ENCODE results near the gene CPLX1. TPM values are rescaled to one million over a fixed set of nuclear protein-coding genes. Genes with fewer than 3 reads are reported as not detected.
A peak's percentile ranks its signal among the peaks of the same experiment; 100 is the strongest.

The CPLX1 gene
- total RNA-seq, 4 donors from 2014 or later = 0.35 to 0.67 TPM; not detected in 2

DNA sequence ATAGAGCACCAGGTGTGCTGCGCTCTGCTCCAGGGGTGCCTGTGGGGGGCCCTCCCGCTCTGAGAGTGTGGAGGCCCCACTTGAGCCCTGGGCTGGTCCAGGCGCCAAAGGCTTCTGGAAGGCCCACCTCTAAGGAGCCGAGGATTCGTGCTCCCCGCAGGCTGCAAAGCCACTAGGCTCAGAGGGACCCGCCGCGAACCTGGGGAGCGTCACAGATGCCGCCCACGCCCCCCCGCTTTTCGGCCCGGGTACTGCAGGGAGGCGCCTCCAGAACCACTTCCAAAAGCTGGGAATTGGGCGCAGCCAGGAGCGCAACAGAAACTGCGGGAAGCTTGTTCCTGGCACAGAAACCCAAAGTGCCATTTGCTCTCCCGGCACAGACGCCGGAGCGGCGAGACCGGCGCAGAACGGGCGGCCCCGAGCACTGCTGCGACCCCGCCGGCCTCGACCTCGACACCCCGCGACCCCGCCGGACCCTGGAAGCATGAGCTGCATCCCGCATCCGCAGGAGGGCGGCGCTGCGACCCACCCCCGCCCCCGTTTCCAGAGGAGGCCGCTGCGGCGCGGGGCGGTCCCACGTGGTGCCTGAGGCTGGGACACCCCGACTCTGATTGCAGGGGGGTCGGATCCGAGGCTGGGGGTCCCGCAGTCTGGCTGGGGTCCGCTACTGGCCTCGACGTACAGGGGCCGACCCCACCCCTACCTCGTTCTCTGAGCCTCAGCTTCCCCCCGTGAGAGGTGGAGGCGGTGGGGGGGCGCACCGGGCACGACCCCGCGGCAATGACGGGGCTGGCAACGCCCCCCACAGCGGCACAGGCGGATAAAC lies 30.8 kb downstream of the CPLX1 start:
- H3K27ac ChIP-seq = no peak overlapping the region
- peaks cover 0 to 3% (median 0%) of the 10 kb centered on the region in 4 donors for H3K9me3 ChIP-seq
- TF ChIP-seq, protein P1, sequence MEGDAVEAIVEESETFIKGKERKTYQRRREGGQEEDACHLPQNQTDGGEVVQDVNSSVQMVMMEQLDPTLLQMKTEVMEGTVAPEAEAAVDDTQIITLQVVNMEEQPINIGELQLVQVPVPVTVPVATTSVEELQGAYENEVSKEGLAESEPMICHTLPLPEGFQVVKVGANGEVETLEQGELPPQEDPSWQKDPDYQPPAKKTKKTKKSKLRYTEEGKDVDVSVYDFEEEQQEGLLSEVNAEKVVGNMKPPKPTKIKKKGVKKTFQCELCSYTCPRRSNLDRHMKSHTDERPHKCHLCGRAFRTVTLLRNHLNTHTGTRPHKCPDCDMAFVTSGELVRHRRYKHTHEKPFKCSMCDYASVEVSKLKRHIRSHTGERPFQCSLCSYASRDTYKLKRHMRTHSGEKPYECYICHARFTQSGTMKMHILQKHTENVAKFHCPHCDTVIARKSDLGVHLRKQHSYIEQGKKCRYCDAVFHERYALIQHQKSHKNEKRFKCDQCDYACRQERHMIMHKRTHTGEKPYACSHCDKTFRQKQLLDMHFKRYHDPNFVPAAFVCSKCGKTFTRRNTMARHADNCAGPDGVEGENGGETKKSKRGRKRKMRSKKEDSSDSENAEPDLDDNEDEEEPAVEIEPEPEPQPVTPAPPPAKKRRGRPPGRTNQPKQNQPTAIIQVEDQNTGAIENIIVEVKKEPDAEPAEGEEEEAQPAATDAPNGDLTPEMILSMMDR (IDR thresholded peaks at IDR 0.05) = no peak
- no peak for TF ChIP-seq POLR2A (IDR thresholded peaks at IDR 0.05)
- peak overlapping the region in 3 of 4 donors; percentile 34 to 39 (median 37) for H3K4me3 ChIP-seq
- peaks cover 0 to 31% (median 23%) of the 10 kb centered on the region in 4 donors for H3K4me1 ChIP-seq
- no peaks in the 10 kb centered on the region for H3K36me3 ChIP-seq
- H3K27me3 ChIP-seq = peaks cover 0 to 30% of the 10 kb centered on the region in 2 donors
- no peak for DNase-seq

DNA sequence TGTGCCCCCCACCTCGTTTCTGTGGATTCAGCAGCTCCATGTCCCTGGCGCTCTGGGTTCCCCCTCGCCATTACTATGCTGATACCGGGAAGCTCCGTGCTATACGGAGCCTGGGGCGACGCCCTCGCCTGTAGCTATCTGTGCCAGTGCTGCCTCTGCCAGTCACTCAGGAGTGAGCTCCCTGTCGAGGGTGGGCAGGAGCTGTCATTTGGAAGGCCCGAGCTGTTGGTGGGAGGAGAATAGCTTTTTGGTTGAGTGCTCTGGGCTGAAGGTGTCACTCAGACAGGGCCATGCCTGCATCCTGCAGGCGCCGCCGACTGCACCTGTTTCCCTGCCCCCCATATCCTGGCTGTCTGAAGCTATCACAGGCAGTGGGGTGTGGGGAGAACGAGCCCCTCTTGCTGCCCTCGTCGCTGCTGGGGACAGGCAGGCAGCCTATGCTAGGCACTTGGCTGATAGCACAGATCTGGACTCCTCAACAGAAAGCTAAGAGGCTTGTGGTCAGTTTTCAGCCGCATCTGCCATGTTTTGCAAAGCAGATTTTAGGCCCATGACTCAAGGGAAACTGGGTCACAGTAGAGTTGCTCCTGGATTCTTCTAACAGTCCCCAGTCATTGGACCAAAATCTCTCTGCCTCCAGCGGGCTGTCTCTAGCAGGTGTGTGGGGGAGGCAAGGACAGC lies 31.8 kb downstream of the CPLX1 start:
- TF ChIP-seq POLR2A (IDR thresholded peaks at IDR 0.05) = no peak
- peak in 1 of 3 donors; percentile 34 for DNase-seq
- H3K4me3 ChIP-seq = peak overlapping the region in 1 of 4 donors; percentile 6
- H3K27me3 ChIP-seq = peaks cover 0 to 30% of the 10 kb centered on the region in 2 donors
- H3K9me3 ChIP-seq = peaks cover 0 to 3% (median 0%) of the 10 kb centered on the region in 4 donors
- no peaks in the 10 kb centered on the region for H3K36me3 ChIP-seq
- no peak overlapping the region for H3K27ac ChIP-seq
- peaks cover 0 to 36% (median 25%) of the 10 kb centered on the region in 4 donors for H3K4me1 ChIP-seq

DNA sequence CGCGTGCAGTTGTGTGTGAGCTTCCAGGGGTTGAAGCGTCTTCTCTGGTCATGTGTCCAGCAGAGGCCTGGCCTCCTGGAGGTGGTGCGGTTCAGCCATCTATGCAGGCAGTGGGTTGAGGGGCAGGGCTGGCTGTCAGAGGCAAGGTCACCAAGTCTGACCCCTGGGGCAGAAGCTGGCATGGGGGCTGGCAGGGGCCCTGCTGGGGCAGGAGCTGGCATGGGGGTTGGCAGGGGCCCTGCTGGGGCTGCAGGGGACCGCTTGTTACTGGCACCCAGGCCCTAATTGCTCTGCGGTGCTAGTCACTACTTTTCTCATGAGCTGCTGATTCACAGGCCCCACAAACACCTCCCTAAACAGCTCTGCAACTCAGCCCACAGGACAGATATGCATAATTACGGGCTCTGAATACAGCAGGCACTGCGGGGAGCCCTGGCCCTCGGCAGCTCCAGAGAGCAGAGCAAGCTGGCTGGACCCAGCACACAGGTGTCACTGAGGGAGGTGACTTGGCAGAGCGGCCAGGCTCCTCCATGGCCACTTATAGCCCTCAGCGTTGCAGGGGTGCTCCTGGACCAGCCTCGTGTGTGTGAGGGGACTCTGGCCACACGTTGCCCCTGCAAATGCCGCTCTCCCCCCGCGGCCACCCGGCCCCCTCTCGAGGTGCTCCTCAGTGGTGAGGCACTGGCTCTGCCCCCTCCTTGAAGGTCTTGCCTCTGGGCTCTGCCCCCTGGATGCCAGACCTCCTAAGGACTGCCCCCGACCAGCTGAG lies 32.7 kb downstream of the CPLX1 start:
- no peak for TF ChIP-seq POLR2A (IDR thresholded peaks at IDR 0.05)
- TF ChIP-seq, protein P1 (IDR thresholded peaks at IDR 0.05) = no peak
- Histone ChIP-seq H3K27ac (no peak overlapping the region), H3K9me3 (peaks cover 0 to 3% (median 0%) of the 10 kb centered on the region in 4 donors), H3K27me3 (peaks cover 0 to 30% of the 10 kb centered on the region in 2 donors), H3K36me3 (no peaks in the 10 kb centered on the region), H3K4me3 (no peak overlapping the region), H3K4me1 (peaks cover 0 to 36% (median 25%) of the 10 kb centered on the region in 4 donors)
- DNase-seq = no peak

DNA sequence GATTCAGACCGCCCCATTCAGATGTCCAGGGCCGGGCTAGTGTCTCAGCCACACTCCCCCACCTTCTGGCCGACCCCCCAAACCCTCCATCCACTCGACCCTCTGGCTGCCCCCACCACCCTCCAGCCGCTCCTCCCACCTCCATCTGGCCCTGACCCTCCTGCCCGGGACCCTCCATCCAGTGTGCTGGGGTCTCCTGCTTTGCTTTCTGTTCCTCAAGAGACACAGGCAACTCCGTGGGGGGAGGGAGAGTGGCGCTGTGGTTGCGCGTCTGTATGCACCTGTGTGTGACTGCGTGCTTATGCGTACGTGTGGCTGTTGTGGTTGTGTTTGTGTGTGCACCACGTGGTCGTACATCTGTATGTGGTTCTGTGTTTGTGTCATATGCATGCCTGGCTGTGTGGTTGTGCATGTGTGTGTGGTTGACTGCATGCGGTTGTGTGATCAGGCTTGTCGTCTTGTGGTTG lies 33.3 kb downstream of the CPLX1 start:
- peak overlapping the region; percentile 5 to 38 (median 32) for H3K4me3 ChIP-seq
- peaks cover 0 to 36% (median 25%) of the 10 kb centered on the region in 4 donors for H3K4me1 ChIP-seq
- no peak overlapping the region for H3K27ac ChIP-seq
- peaks cover 0 to 30% of the 10 kb centered on the region in 2 donors for H3K27me3 ChIP-seq
- DNase-seq = peak in 2 of 3 donors; percentile 31 to 66
- no peaks in the 10 kb centered on the region for H3K36me3 ChIP-seq
- TF ChIP-seq POLR2A (IDR thresholded peaks at IDR 0.05) = no peak
- TF ChIP-seq, protein P1 (IDR thresholded peaks at IDR 0.05) = no peak
- H3K9me3 ChIP-seq = peaks cover 0 to 3% (median 0%) of the 10 kb centered on the region in 4 donors

DNA sequence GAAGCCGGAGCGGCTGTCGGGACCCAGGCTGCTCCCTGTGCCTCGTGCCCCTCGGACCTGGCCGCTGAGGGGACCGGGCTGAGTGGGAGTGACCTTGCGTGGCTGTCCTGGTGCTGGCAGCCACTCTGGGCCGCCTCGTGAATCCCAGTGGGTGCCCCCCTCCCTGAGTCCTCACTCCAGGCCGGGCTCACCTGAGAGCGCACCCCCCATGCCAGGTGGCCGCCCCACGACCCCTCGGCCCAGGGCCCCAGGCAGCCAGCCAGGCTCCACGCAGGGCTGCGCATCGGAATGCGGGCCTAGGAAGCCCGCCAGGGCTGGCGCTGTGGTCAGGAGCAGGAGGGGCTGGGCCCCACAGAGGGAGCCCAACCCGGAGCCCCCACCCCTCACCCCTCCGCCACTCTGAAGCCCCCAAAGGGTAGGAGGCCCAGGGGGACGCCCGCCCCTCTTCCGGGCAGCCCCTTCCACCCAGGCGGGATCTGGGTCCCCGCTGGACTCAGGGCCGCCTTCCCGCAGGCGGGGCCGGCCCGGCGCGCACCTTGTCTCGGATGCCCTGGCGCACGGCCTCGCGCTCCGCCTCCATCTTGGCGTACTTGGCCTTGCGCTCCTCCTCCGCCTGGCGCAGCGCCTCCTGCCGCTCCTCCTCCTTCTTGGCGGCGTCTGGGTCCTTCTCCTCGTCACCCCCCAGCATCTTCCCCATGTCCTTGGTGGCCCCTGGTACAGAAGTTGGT lies 33.9 kb downstream of the CPLX1 start:
- H3K4me1 ChIP-seq = peaks cover 0 to 36% (median 25%) of the 10 kb centered on the region in 4 donors
- TF ChIP-seq POLR2A (IDR thresholded peaks at IDR 0.05) = no peak
- TF ChIP-seq, protein P1 (IDR thresholded peaks at IDR 0.05) = no peak
- H3K4me3 ChIP-seq = peak overlapping the region; percentile 5 to 38 (median 32)
- H3K36me3 ChIP-seq = no peaks in the 10 kb centered on the region
- H3K9me3 ChIP-seq = peaks cover 0 to 3% (median 0%) of the 10 kb centered on the region in 4 donors
- DNase-seq = peak in 1 of 3 donors; percentile 63
- H3K27me3 ChIP-seq = peaks cover 0 to 31% of the 10 kb centered on the region in 2 donors
- no peak overlapping the region for H3K27ac ChIP-seq
